ENCODE results near the gene TREML4. TPM values are rescaled to one million over a fixed set of nuclear protein-coding genes. Genes with fewer than 3 reads are reported as not detected.

The TREML4 gene
- polyA plus RNA-seq, 1 donor (not counting 4 experiments of a cell fraction or from before 2014, with no cell fraction given), result not detected

DNA sequence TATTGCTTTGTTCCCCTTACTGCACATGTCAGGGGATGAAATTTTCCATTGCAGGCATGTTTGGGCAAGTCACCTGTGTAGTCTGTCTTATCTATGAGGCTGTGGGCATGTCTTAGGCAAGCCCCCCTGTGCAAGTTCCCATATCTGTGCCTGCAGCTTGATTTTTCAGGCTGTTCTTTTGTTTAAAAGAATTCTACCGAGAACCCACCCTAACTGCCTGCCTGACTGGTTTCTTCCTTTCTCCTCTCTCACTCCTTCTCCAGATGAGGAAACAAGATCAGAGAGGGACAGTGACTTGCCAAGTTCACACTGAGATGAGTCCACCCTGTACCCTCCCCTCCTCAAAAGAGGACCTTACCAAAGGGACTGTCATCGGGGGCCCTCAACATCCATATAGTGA lies 38.2 kb upstream of the TREML4 start:
- TF ChIP-seq EZH2 (IDR thresholded peaks at IDR 0.05; ENCODE audit: low read length), result no peak
- TF ChIP-seq, protein P1, sequence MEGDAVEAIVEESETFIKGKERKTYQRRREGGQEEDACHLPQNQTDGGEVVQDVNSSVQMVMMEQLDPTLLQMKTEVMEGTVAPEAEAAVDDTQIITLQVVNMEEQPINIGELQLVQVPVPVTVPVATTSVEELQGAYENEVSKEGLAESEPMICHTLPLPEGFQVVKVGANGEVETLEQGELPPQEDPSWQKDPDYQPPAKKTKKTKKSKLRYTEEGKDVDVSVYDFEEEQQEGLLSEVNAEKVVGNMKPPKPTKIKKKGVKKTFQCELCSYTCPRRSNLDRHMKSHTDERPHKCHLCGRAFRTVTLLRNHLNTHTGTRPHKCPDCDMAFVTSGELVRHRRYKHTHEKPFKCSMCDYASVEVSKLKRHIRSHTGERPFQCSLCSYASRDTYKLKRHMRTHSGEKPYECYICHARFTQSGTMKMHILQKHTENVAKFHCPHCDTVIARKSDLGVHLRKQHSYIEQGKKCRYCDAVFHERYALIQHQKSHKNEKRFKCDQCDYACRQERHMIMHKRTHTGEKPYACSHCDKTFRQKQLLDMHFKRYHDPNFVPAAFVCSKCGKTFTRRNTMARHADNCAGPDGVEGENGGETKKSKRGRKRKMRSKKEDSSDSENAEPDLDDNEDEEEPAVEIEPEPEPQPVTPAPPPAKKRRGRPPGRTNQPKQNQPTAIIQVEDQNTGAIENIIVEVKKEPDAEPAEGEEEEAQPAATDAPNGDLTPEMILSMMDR (optimal IDR thresholded peaks at IDR 0.05 in 1 of 3, IDR thresholded peaks at IDR 0.05 in 1 of 3, conservative IDR thresholded peaks at IDR 0.05 in 1 of 3; ENCODE audit: extremely low read depth in 1 of 3, insufficient read depth in 2 of 3, low read length in 3 of 3), result no peak
- H3K36me3 ChIP-seq (ENCODE audit: control insufficient read depth in 2 of 2, extremely low read depth in 1 of 2, insufficient read depth in 2 of 2, low read length in 2 of 2), result no peaks in the 10 kb centered on the region
- FAIRE-seq (no peak), DNase-seq (ENCODE audit: low read depth, low spot score) (no peak)
- no peak overlapping the region for H3K9ac ChIP-seq (ENCODE audit: control insufficient read depth, extremely low read depth, insufficient read depth, low read length)
- H3K27ac ChIP-seq (ENCODE audit: control insufficient read depth, insufficient read depth, low read length), result no peak overlapping the region
- no peaks in the 10 kb centered on the region for H3K9me1 ChIP-seq (ENCODE audit: control insufficient read depth, extremely low read depth, insufficient read depth, low read length)
- H3K4me1 ChIP-seq (ENCODE audit: control insufficient read depth, extremely low read depth, insufficient read depth, low read length), result no peaks in the 10 kb centered on the region
- H4K20me1 ChIP-seq (ENCODE audit: control insufficient read depth, extremely low read depth, insufficient read depth, low read length), result no peaks in the 10 kb centered on the region
- no peak overlapping the region for H3K4me3 ChIP-seq (ENCODE audit: control insufficient read depth in 2 of 3, extremely low read depth in 1 of 3, insufficient read depth in 2 of 3, low read depth in 1 of 3, low read length in 3 of 3)
- H2AFZ ChIP-seq (ENCODE audit: control insufficient read depth, low read length), result no peak overlapping the region
- H3K4me2 ChIP-seq (ENCODE audit: control insufficient read depth, extremely low read depth, insufficient read depth, low read depth, low read length), result no peak overlapping the region
- dilution Hi-C loops (cut with MboI; ENCODE audit: extremely low pct_ligation_motif_present, low sequenced_read_pairs), result loop anchor here (25.0 kb wide), 1 partner anchor 103 kb away; no protein-coding TSS in a partner anchor
- peaks cover 10% of the 10 kb centered on the region for H3K27me3 ChIP-seq (ENCODE audit: control insufficient read depth, extremely low read depth, insufficient read depth, low read length)
- H3K79me2 ChIP-seq (ENCODE audit: control insufficient read depth, insufficient read depth, low read length), result no peaks in the 10 kb centered on the region
- peaks cover 5% of the 10 kb centered on the region for H3K9me3 ChIP-seq (ENCODE audit: control insufficient read depth, low read depth, low read length)

DNA sequence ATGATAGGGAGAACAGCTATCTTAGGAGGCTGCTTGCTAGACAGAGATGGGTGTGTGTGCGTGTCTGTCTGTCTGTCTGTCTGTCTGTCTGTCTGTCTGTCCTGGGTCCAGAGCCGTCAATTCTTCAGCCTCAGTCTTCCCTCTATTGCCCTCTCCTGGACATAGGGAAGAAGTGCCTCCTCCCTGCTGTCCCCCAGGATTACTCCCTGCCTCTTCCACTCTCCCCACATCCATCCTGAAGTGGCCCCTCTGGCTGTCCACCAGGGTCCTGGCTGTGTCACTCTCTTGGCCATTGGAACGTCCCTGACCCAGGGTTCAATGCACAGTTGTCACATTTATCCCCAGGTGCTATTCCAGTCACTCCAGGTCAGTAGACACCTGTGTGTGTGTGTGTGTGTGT lies 37.4 kb upstream of the TREML4 start:
- no peak for FAIRE-seq
- peaks cover 5% of the 10 kb centered on the region for H3K9me3 ChIP-seq (ENCODE audit: control insufficient read depth, low read depth, low read length)
- H3K4me2 ChIP-seq (ENCODE audit: control insufficient read depth, extremely low read depth, insufficient read depth, low read depth, low read length), result no peak overlapping the region

More for the DNA sequence above, 37.4 kb upstream of the TREML4 start:
- no peak for DNase-seq (ENCODE audit: low read depth, low spot score)
- Histone ChIP-seq H3K4me3 (ENCODE audit: control insufficient read depth in 2 of 3, extremely low read depth in 1 of 3, insufficient read depth in 2 of 3, low read depth in 1 of 3, low read length in 3 of 3) (no peak overlapping the region), H3K27me3 (ENCODE audit: control insufficient read depth, extremely low read depth, insufficient read depth, low read length) (peaks cover 10% of the 10 kb centered on the region), H3K4me1 (ENCODE audit: control insufficient read depth, extremely low read depth, insufficient read depth, low read length) (no peaks in the 10 kb centered on the region), H3K9me1 (ENCODE audit: control insufficient read depth, extremely low read depth, insufficient read depth, low read length) (no peaks in the 10 kb centered on the region), H2AFZ (ENCODE audit: control insufficient read depth, low read length) (no peak overlapping the region), H3K9ac (ENCODE audit: control insufficient read depth, extremely low read depth, insufficient read depth, low read length) (no peak overlapping the region), H3K36me3 (ENCODE audit: control insufficient read depth in 2 of 2, extremely low read depth in 1 of 2, insufficient read depth in 2 of 2, low read length in 2 of 2) (no peaks in the 10 kb centered on the region), H4K20me1 (ENCODE audit: control insufficient read depth, extremely low read depth, insufficient read depth, low read length) (no peaks in the 10 kb centered on the region), H3K79me2 (ENCODE audit: control insufficient read depth, insufficient read depth, low read length) (no peaks in the 10 kb centered on the region), H3K27ac (ENCODE audit: control insufficient read depth, insufficient read depth, low read length) (no peak overlapping the region)
- dilution Hi-C loops (cut with MboI; ENCODE audit: extremely low pct_ligation_motif_present, low sequenced_read_pairs), result loop anchor here (25.0 kb wide), 1 partner anchor 103 kb away; no protein-coding TSS in a partner anchor
- TF ChIP-seq, protein P1 (optimal IDR thresholded peaks at IDR 0.05 in 1 of 3, IDR thresholded peaks at IDR 0.05 in 1 of 3, conservative IDR thresholded peaks at IDR 0.05 in 1 of 3; ENCODE audit: extremely low read depth in 1 of 3, insufficient read depth in 2 of 3, low read length in 3 of 3), result no peak
- no peak for TF ChIP-seq EZH2 (IDR thresholded peaks at IDR 0.05; ENCODE audit: low read length)

Data from keratinocyte (primary cell).